NB4 (cell line): ENCODE results near the gene SSH2.

Source experiments
- CTCF ChIP-seq: IDR thresholded peaks from one replicate; pipeline ENCODE4 v1.5.1; 2012; ENCODE audit warnings: low read depth, low read length
- POLR2A ChIP-seq: IDR thresholded peaks from 2 replicates; pipeline ENCODE4 v1.6.1; 2011; ENCODE audit warnings: mild to moderate bottlenecking; ENCODE audit not compliant: insufficient read length; ENCODE audit errors: extremely low read depth

- TF ChIP-seq CTCF (no peak), POLR2A (no peak)
These were observed 262.1 kb downstream of the SSH2 start for GRCh38 chr17:29667969-29668368.
